ENCODE results near the gene TBL1XR1. TPM values are rescaled to one million over a fixed set of nuclear protein-coding genes. Genes with fewer than 3 reads are reported as not detected.

Gene TBL1XR1
- total RNA-seq, 1 experiment from 2014 or later, result 192 TPM

DNA sequence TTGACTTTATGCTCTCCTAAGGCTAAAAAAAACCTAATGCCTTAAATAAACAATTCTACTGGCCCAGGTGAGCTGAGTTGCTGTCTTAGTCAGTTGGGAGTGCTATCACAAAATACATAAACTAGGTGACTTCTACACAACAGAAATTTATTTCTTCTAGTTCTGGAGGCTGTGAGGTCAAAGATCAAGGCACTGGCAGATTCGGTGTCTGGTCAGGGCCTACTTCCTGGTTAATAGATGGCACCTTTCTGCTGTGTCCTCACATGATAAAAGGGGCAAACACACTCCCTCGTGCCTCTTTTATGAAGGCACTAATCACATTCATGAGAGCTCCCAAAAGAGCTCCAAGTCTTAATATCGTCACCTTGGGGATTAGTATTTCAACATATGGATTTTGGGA is 11.5 kb upstream of the TBL1XR1 start:
- Histone ChIP-seq H3K4me3 (ENCODE audit: low read depth in 2 of 2, low read length in 2 of 2) (no peak overlapping the region), H3K27me3 (ENCODE audit: control insufficient read depth, insufficient read depth, low read length) (no peaks in the 10 kb centered on the region), H3K27ac (ENCODE audit: low read length) (peak overlapping the region; percentile 41; the same call in 1 of the 2 replicates), H3K4me1 (ENCODE audit: control insufficient read depth, insufficient read depth, low read length) (peaks cover 7% of the 10 kb centered on the region; the same call in 1 of the 2 replicates), H3K36me3 (ENCODE audit: control insufficient read depth, insufficient read depth, low read length) (no peaks in the 10 kb centered on the region), H3K9me3 (ENCODE audit: control insufficient read depth, insufficient read depth, low read depth, low read length) (no peaks in the 10 kb centered on the region)
- ATAC-seq, result no peak
- TF ChIP-seq CTCF (IDR thresholded peaks at IDR 0.05), result no peak
- TF ChIP-seq TCF7L2 (IDR thresholded peaks at IDR 0.05; ENCODE audit: low read depth, low read length), result no peak
- no peak for TF ChIP-seq POLR2AphosphoS5 (IDR thresholded peaks at IDR 0.05; ENCODE audit: low read depth, low read length)
- no peak for TF ChIP-seq REST (IDR thresholded peaks at IDR 0.05; ENCODE audit: insufficient read depth in 1 of 2, low read depth in 2 of 2, low read length in 1 of 2)
- TF ChIP-seq SIN3A (IDR thresholded peaks at IDR 0.05; ENCODE audit: borderline replicate concordance, insufficient read depth, low read depth, low read length), result no peak
- intact Hi-C loops (cut with micrococcal nuclease; ENCODE audit: unreplicated experiment), result no loop called here
- no TSS peak for BruUV-seq (replicated peaks)
- no peak for DNase-seq (ENCODE audit: low read depth, low spot score)
- in situ Hi-C loops (cut with HindIII; ENCODE audit: low pct_unique_long_range_greater_than_20kb, low sequenced_read_pairs), result no loop called here
- ChIA-PET CTCF (no interaction called here), POLR2A (no interaction called here)

- peak overlapping the region; percentile 41; the same call in 1 of the 2 replicates for H3K27ac ChIP-seq (ENCODE audit: low read length)
- peaks cover 7% of the 10 kb centered on the region; the same call in 1 of the 2 replicates for H3K4me1 ChIP-seq (ENCODE audit: control insufficient read depth, insufficient read depth, low read length)
- no peak for TF ChIP-seq REST (IDR thresholded peaks at IDR 0.05; ENCODE audit: insufficient read depth in 1 of 2, low read depth in 2 of 2, low read length in 1 of 2)
- no peak for TF ChIP-seq SIN3A (IDR thresholded peaks at IDR 0.05; ENCODE audit: borderline replicate concordance, insufficient read depth, low read depth, low read length)
- in situ Hi-C loops (cut with HindIII; ENCODE audit: low pct_unique_long_range_greater_than_20kb, low sequenced_read_pairs) (no loop called here), intact Hi-C loops (cut with micrococcal nuclease; ENCODE audit: unreplicated experiment) (no loop called here)
- no TSS peak for BruUV-seq (replicated peaks)
- CTCF ChIA-PET, result no interaction called here
- H3K36me3 ChIP-seq (ENCODE audit: control insufficient read depth, insufficient read depth, low read length), result no peaks in the 10 kb centered on the region
- no peaks in the 10 kb centered on the region for H3K27me3 ChIP-seq (ENCODE audit: control insufficient read depth, insufficient read depth, low read length)
- ATAC-seq (no peak), DNase-seq (ENCODE audit: low read depth, low spot score) (no peak)
- no peaks in the 10 kb centered on the region for H3K9me3 ChIP-seq (ENCODE audit: control insufficient read depth, insufficient read depth, low read depth, low read length)
- POLR2A ChIA-PET, result no interaction called here
- no peak overlapping the region for H3K4me3 ChIP-seq (ENCODE audit: low read depth in 2 of 2, low read length in 2 of 2)
Observed at GRCh38 chr3:177208223-177208622, 10.9 kb upstream of the TBL1XR1 start.

Data from Panc1 (cell line).